ENCODE data around the gene TMEM259.

Gene TMEM259

DNA sequence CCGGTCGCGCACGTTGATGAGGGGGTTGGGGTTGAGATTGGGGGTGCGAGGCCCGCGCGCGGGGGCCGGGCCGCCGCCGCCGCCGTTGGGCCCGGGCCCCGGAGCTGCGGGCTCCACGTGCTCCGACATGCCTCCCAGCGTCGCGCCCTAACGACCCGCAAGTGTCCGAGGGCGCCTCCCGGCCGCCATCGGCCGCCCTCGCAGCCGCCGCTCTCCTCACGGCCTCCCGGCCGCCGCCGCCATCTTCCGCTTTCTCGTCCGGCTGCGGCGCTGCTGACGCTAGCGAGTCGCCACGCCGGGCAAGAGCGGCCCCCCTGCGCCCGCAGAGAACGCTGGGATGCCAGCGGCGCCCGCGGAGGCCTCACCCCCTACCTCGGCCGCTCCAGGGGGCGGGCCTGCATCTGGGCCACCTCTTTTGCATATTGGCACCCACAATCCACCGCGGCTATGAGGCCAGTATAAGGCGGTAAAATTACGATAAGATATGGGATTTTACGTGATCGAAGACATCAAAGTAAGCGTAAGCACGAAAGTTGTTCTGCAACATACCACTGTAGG lies at the start of gene TMEM259:
Gene TMEM259, minus strand, starts transcription at position 256 of the 558 bp plus-strand sequence. Its CDS starts 127 bp downstream, at position 129.
- peak; percentile 97 for DNase-seq

DNA sequence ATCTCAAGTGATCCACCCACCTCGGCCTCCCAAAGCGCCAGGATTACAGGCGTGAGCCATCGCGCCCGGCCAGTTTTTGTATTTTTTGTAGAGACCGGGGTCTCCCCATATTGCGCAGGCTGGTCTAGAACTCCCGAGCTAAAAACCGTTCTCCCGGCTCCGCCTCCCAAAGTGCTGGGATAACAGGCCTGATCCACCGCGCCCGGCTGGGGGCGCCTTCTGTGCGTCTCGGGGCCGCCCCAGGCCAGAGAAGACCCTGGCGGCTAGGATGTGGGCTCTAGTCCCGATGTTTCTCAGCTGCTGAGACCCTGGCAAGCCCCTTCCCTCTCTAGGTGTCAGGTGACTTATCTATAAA lies 49.6 kb upstream of the TMEM259 start:
- no peak for DNase-seq

DNA sequence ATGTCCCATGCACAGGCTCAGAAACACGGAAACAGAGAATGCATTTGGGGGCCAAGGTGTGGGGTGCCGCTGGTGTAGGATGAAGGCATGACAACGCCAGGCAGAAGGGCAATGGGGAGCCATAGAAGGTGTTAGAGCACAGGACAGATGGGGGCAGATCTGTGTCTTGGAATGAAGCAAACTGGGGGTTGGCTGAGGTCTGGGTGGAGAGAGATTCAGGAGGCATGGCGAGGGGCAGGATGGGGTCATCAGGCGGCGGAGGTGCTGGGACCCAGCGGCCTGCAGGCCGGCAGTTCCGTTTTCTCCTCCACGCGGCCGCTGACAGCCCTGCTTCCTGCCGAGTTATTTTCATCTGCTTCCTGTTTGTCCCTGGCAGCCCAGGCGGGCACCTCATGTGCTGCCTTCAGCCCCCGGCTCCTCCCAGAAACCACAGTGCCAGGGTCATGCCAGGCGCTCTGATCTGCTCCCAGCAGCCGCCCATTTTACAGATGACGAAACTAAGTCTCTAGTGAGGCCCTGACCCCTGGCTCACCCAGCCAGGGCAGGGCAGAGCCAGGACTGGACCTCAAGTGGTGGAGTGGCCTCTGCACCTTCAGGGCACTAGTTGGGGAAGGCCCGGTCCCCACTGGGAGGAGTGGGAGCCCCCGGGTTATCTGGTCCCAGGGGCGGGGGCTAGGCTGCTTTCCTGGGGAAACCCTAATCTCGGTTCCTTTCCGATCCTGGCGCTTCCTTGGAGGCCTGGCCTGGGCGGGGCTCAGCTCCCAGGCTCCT lies 48.3 kb upstream of the TMEM259 start:
- no peak for DNase-seq

DNA sequence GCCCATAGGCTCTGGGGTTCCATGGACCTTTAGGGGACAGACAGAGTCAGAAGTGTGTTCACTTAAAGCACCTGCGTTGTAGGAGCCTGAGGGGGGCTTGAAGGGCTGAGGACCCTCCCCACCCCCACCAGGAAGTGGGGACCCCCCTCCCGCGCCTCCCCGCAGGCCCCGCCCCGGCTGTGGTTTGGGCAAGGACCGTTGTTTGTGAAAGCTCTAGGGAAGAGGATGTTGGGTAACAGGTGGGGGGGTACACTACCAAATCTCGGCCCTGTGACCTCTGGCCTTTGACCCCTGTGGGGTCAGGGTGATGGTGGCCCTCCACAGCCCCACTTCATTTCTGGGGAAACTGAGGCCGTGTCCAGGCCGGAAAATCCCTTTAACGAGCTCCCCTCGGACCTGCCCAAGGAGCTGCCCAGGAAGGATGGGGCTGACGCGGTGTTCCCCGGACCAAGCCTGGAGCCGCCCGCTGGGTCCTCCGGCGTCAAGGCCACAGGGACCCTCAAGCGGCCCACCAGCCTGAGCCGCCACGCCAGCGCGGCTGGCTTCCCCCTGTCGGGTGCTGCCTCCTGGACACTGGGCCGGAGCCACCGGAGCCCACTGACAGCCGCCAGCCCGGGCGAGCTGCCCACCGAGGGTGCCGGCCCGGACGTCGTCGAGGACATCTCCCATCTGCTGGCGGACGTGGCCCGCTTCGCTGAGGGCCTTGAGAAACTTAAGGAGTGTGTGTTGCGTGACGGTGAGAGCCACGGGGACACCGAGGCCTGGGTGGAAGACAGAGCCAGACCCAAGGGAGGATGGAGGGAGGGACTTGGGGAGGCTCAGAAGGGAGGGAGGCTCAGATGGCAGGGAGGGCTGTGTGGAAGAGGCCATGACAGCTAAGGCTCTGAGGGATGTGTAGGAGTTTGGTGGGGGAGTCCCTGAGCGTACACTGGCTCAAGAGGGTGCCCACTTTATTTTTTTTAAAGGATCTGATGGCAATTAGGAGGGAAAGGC lies 47.4 kb upstream of the TMEM259 start:
- no peak for DNase-seq

DNA sequence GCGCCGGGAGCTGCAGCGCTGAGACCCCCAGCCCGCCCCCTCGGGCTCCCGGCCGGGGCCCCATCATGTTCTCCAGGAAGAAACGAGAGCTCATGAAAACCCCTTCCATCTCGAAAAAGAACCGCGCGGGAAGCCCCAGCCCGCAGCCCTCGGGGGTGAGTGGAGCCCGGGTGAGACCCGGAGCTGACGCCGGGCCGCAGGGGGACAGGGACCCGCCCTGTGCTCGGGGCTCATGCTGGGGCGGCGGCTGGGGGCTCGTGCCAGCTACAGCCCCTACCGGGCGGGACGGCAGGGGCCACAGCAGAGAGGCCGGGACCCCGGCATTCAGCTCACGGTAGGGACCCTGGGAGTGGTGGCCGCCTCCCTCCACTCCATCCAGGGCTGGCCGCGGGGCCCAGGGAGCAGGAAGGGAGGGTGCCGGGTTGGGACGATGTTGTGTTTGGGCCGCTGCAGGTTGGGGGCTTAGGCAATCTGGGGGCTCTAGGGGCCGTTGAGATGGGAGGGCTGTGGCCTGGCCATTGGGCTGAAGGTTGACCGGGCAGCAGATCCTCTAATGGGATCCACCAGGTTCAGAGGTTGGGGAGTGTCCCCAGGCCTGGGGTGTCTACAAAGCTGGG lies 46.5 kb upstream of the TMEM259 start:
- DNase-seq, result no peak

DNA sequence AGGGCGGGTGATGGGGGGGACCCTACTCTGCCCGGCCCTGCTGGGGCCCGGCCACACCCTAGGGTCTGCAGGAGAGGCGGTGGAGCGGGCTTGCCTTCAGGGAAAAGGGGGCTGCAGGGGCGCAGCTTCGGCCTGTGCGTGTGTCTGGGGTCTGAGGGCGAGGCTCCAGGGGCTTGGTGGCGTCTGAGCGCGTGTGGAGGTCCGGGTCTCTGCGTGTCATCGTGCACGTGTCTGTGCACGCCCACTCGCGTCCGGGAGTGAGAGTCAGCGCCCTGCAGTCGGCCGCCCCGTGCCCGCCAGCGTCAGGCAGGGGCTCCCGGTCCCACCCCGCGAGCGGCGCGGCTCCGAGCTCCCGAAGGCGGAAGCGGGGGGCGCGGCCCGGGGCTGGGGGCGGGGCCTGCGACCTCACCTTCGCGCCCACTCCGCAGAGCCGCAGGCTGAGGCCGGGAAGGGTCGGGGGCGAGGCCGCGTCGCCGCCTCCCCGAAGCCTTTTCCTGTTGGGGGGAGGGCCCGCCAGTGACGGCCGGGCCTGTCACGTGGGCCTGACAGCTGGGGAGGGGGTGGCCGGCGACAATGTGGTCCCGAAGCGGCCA lies 45.9 kb upstream of the TMEM259 start, which contains the start of gene ARHGAP45:
Gene ARHGAP45, plus strand, starts transcription at position 420 of the 593 bp plus-strand sequence. CDS start 239 bp downstream, outside the sequence.
- DNase-seq, result no peak

DNA sequence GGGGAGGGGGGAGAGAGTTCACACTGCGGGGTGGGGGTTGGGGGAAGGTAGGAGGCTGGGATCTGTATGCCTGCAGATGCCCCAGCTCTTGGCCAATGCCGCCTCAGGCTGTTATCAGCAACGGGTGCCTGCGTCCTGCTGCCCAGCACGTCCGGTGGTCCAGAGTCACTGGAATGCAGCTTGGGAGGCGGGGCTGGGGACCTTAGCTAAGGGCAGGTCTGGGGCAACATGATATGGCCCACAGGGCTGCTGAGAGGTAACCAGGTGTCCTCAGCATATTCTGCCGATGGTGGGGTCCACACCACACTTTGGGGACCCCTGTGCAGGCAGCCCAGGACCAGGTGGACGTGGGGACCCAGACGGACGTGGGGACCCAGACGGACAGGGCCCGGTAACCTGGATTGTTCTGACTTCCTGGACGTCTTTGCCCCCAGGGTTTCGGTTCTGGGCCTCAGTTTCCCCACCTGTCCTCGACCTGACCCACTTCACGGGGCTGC lies 45.4 kb upstream of the TMEM259 start:
- no peak for DNase-seq

DNA sequence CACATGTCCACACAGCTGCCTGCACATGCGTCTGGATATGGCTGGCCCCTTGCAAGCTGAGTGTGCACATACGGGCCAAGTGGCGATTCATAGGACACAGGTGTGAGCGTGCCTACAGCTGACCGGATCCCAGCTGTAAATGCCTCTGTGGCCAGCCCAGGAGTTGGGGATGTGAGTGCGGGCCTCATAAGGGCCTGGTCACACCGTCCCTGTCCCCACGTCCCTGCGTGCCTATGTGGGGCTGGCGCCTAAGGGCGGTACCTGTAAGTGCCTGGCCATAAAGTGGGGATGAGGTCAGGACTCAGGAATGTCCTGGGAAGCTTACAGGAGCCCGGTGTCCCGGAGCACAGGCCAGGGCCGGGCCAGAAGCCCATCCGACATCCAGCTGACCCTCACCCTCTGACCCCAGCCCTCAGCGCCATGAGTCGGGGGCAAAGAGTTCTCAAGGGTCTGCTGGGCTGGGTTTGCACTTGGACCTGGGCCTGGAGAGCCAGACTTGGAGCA lies 44.7 kb upstream of the TMEM259 start:
- no peak for DNase-seq

DNA sequence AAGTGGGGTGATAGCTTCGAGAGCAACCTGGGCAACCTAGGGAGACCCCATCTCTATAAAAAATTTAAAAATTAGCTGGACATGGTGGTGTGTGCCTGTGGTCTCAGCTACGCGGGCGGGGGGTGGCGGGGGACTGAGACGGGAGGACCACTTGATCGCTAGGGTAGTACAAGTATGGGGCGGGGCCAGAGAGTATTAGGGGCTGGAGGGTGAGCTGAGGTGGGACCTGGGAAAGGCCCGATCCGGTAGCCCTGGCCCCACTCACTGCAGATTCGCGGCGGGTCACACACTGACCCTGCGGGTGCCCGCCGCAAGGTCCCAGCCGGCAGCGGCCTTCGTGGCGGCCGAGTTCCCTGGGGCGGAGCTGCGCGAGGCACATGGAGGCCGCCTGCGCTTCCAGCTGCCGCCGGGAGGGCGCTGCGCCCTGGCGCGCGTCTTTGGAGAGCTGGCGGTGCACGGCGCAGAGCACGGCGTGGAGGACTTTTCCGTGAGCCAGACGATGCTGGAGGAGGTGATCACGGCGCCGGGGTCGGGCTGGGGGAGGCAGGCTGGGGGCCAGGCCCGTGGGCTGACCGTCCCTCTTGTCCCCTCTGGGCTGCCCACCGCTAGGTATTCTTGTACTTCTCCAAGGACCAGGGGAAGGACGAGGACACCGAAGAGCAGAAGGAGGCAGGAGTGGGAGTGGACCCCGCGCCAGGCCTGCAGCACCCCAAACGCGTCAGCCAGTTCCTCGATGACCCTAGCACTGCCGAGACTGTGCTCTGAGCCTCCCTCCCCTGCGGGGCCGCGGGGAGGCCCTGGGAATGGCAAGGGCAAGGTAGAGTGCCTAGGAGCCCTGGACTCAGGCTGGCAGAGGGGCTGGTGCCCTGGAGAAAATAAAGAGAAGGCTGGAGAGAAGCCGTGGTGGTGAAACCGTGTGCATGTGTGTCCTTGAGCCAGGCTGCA lies 44.0 kb upstream of the TMEM259 start:
- DNase-seq, result peak; percentile 63

DNA sequence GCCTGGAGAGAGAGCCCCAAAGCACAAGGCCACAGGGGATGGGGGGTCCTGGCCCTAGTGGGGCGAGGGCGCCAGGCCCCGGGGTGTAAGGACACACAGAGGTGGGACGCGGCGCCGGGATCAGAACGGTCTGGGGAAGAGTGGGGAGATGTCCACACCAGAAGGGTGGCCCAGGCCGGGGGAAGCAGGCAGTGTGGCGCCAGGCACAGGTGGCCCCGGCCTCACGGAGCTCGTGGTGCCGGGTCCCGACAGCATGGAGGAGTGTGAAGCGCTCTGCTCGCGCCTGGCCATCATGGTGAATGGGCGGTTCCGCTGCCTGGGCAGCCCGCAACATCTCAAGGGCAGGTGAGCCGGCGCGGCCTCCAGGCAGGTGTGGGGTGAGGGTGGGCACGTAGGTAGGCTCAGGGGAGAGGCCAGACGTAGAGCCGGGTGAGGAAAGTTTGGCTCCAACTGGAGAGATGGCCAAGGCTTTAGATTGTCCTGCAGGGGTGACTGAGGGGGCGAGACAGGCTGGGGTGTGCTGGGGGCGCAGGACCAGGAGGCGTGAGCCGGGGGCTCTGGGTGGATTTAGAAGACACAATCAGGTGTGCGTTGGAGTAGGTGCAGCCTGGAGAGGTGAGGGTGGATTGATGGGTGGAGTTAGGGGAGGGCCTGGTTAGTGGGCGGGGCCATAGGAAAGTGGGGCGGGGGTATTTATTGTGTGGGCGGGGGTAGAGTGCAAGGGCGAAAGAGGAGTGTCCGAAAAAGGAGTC lies 43.2 kb upstream of the TMEM259 start:
- DNase-seq, result no peak

DNA sequence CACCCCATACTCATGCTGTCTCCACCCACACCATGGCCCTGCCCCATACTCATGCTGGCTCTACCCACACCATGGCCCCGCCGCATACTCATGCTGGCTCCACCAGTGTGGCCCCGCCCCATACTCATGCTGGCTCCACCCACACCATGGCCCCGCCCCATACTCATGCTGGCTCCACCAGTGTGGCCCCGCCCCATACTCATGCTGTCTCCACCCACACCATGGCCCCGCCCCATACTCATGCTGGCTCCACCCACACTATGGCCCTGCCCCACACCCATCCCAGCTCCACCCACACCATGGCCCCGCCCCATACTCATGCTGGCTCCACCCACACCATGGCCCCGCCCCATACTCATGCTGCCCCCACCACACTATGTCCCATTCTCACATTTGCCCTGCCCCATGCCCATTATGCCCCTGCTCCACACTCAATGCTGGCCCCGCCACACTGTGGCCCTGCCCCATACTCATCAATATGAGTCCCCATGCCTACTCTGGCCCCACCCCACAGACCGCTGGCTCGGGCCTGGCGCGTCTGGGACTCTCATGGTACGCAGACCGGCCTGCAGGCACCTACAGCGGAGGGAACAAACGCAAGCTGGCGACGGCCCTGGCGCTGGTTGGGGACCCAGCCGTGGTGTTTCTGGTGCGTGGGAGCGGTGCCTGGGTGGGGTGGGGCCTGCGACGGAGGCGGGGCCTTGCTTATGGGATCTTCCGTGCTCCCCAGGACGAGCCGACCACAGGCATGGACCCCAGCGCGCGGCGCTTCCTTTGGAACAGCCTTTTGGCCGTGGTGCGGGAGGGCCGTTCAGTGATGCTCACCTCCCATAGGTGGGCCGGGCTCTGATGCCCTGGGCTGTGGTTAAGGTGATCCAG lies 42.3 kb upstream of the TMEM259 start:
- no peak for DNase-seq

DNA sequence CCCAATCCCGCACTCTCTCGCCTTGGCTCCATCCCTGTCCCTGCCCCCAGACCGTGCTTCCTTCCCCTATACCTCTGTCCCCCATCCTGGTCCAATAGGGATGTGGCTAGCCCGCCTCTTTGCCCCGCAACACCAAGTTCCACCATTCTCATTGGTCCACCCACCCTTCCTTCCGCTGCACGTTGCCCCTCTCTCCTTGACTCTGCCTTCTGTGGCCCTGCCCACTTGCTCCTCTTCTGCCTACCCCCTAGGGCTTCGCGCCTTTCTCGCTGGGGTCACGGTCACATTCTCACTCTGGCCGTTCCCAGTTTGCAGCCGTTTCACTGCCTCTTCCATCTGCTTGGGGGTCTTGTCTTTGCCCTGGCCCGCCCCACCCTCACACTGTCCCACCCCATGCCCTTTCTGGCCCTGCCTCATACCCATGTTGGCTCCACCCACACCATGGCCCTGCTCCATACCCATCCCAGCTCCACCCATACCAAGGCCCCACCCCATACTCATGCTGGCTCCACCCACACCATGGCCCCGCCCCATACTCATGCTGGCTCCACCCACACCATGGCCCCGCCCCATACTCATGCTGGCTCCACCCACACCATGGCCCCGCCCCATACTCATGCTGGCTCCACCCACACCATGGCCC lies 41.6 kb upstream of the TMEM259 start:
- no peak for DNase-seq

DNA sequence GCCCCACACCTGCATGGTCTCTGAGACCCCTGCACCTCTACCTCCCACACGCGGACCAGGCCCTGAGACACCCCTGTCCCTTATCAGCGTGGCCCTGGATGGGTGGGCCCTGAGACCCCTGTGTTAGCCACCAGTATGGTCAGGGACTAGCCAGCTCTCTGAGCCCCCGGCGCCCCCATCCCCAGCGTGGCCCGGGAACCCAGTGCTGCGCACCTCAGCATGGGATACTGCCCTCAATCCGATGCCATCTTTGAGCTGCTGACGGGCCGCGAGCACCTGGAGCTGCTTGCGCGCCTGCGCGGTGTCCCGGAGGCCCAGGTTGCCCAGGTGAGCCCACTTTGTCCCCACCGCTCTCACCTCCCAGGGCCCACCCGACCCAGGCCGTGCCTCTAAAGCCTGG lies 41.1 kb upstream of the TMEM259 start:
- no peak for DNase-seq

DNA sequence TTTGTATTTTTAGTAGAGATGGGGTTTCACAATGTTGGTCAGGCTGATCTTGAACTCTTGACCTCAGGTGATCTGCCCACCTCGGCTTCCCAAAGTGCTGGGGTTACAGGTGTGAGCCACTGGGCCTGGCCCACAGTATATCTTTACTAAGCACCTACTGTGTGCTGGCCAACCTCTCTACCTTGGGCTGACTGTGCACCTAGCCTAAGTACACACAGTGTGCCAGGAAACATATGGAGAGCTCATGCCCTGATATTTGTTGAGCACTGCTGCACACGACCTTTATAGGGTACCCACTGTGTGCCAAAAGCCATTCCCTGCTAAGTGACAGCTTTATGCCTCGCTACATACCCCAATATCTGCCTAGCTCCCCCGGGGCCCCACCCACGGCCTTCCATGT lies 39.8 kb upstream of the TMEM259 start:
- DNase-seq, result no peak

DNA sequence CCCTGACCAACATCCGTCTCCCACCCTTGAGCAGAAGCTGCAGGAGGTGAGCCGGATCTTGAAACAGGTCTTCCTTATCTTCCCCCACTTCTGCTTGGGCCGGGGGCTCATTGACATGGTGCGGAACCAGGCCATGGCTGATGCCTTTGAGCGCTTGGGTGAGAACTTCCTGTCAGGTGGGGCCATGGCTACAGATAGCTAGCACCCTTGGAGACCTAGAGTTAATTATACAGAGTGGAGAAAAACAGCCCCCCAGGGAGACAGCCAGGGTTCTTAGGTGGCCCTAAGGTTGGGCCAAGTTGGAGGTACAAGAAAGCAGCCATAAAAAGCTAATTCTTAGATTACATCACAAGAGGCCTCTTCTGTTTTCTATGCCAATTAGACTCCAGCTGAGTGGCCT lies 37.2 kb upstream of the TMEM259 start:
- DNase-seq, result no peak

DNA sequence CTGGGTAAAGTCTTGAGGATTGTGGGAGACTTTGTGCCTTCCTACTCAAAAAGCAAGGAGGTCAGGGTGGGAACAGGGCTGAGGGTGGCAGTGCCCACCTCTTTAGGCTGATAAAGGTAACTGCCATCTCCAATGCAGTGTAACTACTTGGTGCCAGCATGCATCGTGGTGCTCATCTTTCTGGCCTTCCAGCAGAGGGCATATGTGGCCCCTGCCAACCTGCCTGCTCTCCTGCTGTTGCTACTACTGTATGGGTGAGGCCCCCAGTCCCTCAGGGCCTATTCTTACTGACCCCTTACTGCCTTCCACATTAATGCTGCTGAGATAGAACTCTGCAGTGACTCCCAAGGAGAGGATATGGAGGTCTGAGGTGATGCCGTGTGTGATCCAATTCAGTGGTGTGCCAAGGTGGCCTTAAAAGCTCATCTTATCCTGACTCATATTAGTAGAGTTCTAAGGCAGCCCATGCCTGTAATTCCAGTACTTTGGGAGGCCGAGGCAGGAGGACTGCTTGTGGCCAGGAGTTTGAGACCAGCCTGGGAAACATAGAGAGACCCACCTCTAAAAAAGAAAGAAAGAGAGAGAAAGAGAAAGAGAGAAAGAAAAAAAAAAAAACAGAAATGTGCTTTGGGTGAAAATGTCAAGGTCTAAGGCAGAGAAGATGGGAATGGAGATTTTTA lies 36.4 kb upstream of the TMEM259 start:
- DNase-seq, result no peak

DNA sequence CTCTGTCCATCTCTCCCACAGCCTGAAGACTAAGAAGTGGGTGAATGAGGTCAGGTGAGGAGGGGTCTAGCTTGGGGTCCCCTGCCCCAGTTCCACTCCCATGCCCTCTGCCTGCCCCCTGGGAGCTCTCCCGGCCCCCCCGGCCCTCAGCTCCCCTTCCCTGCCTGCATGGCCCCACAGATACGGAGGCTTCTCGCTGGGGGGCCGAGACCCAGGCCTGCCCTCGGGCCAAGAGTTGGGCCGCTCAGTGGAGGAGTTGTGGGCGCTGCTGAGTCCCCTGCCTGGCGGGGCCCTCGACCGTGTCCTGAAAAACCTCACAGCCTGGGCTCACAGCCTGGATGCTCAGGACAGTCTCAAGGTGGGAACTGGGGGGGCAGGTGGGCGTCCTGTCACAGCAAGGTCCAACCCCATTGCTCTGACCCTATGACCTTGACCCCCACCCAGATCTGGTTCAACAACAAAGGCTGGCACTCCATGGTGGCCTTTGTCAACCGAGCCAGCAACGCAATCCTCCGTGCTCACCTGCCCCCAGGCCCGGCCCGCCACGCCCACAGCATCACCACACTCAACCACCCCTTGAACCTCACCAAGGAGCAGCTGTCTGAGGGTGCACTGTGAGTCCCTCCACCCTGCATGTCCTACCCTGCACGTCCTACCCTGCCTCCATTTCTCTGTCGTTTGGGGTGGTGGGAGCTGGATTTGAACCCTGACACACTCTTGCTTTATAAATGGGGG lies 35.1 kb upstream of the TMEM259 start:
- no peak for DNase-seq

Measured in COR-L47 (cell line).